Measurements from ENCODE around the gene NDUFB11.

- TF ChIP-seq CTCF (IDR thresholded peaks at IDR 0.05) (no peak), POLR2A (IDR thresholded peaks at IDR 0.05) (no peak), POLR2AphosphoS5 (IDR thresholded peaks at IDR 0.05; ENCODE audit: insufficient read depth in 1 of 2, low read depth in 1 of 2) (no peak)
Measured at GRCh38 chrX:47174376-47174775, 29.9 kb upstream of the NDUFB11 start.

Measured in vagina (tissue), 2 donors.